ENCODE data around the gene ZNF512B.
A peak's percentile ranks its signal among the peaks of the same experiment; 100 is the strongest.

Gene ZNF512B

DNA sequence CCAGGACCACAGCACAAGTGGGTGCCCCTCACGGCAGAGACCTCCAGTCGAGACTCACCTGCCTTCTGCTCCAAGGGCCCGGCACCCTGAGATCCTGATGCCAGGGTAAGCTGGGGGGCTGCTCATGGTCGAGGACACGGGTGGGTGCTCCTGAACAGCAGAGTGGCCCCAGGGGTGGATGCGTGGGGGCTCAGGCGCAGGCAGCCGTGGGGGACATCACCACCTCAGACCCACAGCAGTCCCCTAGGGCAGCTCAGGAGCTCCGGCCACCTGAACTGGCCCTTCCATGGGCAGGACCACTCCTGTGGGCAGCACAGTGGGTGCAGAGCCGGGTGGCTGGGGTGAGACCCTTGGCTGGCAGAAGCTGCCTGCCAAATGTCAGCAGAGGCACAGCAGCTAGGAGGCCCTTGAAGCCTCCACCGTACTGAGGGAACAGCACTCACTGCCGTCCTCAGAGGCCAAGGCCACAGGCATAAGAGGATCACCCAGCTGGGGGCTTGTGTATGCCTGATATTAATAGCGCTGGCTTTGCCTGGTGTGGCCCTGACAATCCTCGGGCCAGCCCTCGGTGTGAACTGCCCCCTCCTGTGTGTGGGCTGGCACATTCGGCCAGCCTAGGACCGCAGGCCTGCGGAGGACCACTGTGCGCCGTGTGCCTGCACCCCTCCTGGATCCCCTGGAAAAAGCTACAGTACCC lies 18.9 kb downstream of the ZNF512B start:
- DNase-seq (ENCODE audit: low spot score) = no peak

DNA sequence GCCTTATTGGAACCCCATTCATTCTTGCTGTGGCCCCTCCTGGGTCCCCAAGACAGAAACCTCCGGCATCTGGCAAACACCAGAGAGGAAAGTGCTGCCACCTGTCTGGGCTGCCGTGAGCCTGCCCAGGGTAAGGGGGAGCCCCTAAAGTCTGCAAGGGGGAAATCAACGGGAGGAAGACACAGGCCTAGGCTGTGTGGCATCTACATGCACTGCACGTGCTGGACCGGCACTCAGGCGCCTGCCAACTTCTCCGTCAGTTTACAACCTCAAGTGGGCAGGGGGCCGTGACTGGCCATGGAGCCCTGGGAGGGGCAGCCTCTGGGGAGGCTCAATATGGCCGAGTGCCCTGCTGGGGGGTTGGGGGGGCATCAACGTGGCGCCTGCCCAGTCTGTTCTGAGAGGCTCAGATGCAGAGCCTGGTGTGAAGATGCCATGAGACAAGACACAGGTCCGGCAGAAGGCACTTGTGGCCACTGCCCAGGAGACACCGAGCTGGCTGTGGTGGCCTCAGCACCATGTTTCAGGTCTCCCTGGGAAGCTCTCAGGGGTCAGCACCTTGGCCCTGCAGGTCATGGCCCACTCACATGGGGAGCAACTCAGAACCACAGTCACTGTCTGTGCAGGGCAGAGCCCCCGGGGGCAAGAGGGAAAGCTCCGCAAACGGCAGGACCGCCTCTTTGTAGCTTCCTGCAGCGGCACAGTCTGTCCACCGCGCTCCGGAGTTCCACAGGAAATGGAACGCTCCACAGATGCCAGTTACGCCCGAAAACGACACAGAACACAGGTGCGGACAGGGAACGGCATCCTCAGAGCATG lies 21.9 kb downstream of the ZNF512B start:
- DNase-seq (ENCODE audit: low spot score) = peak; percentile 42

DNA sequence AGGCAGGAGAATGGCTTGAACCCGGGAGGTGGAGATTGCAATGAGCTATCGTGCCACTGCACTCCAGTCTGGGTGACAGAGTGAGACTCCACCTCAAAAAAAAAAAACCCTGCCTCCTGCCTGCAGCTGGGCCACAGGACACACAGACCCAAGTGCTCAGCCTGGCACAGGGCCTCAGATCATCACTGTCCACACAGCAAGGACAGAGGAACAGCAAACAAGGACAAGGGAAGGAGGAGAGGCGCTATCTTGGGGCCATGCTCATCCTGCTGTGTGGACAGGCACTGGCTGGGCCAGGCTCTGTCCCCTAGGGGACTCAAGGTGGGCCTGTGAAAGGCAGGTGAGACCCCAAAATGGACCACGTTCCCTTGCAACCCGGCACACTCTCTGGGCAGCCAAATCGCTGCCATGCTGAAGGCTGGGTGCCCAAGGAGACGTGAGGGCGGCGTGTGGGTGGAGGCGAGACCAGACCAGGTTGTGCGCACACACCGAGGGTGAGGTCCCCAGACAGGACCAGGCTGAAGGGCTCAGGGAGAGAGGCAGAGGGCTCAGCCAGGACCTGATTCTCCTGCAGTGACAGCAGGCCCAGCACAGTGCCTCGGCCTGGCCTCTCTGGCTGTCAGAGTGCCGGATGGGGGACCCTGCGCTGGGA lies 22.6 kb downstream of the ZNF512B start:
- DNase-seq (ENCODE audit: low spot score) = no peak

DNA sequence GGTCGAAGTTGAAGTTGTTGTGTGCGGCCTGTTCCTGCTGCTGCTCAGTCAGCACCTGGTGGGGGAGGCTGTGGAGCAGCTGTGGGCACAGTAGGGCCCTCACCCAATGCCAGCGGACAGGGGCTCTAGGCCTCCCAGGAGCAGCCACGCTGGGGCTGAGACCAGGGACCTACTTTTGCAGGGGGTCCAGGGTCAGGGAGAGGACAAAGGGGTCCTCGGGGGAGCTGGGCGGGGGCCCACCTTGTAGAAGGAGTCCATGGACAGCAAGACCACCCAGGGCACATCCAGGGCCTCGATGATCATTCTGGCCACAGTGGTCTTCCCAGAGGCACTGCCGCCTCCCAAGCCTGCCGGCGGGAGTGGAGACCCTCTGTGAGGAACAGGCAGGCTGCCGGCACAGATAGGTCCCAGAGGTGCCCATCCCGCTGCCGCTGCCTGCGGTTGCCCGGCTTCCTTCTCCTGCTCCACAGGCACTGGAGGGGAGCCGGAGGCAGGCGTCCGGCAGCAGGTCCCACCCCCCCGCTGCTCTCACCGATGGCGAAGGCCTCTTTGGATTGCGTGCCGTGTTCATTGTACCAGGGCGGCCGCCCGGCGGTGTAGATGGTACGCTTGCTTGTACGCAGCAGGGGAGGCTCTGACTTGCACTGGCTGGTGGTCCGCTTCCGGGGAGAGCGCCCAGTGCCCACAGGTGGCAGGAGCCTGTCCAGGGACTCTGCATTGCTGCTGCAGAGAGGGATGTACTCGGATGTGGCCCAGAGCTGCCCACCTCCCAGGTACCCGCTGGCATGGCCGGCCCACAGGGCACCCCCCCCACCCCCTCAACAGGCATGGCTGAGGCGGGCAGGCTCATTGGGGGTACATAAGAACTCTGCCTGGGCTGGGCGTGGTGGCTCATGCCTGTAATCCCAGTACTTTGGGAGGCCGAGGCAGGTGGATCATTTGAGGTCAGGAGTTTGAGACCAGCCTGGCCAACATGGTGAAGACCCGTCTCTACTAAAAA lies 23.5 kb downstream of the ZNF512B start:
- DNase-seq (ENCODE audit: low spot score) = no peak

DNA sequence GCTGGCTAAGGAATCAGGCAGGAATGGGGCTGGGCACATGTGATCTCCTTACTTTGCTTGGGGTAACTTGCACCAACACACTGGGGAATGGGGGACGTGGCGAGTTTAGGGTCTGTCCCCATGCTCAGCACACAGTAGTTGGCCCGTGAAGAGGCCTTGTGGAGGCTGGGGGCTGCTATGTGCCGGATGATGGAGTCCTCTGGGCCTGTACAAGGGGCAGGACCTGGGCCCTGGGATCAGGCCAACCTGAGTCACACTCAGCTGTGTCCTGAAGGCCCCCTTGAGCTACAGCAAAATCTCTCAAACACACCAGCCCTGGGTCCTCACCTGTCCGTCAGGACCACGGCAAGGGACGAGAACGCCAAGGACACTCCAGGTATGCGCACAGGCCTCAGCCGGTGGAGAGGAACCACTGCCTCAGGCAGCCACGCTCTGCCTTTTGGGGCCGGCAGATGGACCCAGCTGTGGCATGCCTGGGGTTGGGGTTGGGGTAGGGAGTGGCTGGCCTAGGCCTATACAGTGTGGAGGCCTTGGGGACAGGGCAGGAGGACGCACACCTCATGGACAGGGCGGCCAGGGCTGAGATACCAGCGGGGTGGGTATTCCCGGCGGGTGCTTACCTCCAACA lies 24.6 kb downstream of the ZNF512B start:
- no peak for DNase-seq (ENCODE audit: low spot score)

DNA sequence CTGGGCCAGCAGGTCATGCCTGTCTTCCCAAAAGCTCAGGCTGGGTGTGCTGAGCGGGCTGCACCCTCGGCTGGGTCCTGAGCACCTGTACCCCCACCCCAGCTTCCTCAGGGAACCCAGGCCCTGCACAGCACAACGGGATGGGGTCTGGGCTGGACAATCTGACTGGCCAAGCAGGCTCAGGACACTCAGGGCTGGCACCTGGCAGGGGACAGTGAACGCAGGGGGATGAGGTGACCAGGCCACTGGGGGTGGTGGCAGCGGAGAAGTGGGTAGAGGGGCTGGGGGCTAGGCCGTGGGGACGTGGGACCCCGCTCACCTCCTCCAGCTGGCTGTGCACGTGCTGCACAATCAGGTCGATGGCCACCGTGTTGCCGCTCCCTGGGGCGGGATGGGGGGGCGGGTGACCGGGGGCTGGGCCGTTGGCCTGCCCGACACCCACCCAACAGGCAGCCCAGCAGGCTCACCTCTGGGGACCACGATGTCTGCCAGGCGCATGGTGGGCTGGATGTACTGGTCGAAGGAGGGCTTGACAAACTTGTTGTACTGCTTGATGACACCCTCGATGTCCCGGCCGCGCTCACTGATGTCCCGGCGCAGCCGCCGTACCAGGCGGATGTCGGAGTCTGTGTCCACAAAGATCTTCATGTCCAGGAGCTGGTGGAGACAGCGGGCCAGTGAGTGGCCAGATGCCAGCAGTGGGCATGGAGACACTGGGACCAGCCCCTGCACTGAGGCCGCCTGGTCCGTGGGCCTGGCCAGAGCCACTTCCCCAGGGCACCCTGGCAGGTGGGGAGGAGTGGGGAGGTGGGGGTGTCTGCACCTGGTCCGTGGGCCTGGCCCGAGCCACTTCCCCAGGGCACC lies 25.4 kb downstream of the ZNF512B start:
- no peak for DNase-seq (ENCODE audit: low spot score)

DNA sequence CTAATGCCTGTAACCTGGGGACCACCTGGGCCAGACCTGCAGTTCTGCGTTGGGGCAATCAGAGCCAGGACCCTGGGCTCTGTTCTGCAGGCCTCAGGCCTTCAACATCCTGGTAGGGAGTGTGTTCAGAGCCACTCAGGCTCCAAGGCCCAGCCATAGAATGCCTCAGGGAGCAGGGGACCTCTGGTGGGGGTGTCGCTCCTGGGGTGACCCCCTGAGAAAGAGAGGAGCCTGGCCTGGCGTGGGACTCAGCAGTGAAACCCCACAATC lies 26.0 kb downstream of the ZNF512B start:
- DNase-seq (ENCODE audit: low spot score) = no peak

DNA sequence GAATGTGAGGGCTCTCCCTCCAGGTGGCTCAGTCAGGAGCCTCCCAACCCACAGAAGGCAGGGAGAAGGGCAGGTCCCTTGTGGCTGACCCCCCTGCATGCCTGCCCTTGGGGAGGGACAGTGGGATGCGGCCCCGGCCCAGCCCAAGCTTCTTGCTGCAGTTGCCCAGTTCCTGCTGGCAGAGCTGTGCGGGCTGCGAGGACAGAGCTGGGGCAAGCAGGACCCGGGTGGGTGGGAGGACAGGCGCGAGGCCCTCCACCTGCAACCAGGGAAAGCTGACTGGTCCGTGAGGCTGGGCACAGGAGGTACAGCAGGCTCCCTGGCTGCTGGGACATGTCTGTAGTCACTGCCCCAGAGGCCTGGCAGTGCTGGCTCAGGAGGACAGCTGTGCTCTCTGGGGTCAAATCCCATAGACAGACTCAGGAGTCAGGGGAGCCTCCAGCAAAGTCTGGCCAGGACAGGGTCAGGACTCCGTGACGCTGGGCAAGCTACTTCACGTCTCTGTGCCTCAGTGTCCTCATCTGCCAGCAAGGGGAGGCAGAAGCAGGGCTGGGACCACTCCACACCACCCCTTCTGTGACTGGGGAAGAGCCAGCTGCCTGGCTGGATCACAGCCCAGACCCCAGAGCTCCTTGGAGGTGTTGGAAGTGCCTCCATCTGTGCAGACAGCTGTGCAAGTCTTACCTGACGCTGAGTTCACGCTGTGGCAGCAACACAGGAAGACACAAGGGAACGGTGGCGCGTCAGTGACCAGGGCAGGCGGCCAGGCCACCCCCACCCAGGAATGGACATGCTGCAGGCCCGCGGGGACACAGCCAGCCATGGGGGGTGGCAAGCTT lies 26.5 kb downstream of the ZNF512B start:
- no peak for DNase-seq (ENCODE audit: low spot score)

DNA sequence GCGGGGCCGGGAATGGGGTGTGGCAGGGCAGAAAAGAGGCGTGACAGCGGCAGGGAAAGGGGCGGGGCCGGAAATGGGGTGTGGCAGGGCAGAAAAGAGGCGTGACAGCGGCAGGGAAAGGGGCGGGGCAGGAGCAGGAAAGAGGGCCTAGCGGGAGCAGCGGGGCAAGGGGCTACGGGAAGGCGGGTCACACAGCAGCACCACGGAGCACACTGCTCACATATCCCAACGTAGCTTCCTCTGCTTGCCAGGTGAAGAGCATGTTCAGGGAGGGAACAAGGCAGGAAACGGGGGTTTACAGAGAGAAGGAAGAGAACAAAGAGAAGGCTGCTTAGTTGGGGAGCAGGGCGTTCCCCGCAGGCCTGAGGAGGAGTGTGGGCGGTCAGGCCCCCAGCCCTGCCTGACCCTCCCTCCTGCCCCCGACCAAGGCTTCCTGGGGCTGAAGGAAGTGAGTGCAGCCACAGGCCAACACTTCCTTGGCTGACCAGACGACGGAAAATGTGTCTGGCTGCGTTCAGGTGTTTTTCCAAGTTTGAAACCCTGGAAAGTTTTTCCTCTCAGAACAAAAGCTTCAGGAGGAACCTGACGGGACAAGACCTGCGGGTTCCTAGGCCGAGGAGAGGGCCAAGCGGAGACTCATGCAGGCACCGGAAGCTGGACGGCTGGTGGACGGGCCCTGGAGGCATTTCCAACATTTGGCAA lies 27.3 kb downstream of the ZNF512B start:
- no peak for DNase-seq (ENCODE audit: low spot score)

DNA sequence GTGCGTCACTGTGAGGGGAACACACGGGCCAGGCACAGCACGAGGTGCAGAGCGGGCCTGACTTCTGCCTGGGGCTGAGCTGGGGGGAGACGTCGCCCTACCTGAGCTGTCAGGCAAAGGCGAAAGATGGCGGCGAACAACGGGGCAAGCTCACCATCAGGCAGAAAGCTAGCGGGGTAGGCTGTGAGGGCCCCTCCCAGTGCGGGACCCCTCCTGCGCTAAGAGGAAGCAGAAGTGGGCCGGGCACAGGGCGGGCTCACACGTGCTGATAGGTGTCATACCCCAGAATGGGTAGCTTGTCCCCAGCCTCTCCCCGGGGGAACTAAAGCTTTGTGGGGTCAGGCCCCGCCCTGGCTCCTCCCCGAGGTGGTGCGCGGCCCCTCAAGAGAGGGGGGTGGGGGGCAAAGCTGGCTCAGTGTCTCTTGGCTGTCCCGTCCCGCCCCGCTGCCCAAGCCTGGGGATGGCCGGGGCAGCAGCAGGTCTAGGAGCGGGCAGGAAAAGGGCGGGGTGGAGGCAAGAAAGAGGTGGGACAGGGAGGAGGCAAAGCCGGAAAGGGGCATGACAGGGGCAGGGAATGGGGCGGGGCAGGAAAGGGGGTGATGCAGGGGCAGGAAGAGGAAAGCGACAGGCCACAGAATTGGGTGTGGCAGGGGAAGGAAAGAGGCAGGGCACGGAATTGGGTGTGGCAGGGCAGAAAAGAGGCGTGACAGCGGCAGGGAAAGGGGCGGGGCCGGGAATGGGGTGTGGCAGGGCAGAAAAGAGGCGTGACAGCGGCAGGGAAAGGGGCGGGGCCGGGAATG lies 28.2 kb downstream of the ZNF512B start:
- DNase-seq (ENCODE audit: low spot score) = no peak

DNA sequence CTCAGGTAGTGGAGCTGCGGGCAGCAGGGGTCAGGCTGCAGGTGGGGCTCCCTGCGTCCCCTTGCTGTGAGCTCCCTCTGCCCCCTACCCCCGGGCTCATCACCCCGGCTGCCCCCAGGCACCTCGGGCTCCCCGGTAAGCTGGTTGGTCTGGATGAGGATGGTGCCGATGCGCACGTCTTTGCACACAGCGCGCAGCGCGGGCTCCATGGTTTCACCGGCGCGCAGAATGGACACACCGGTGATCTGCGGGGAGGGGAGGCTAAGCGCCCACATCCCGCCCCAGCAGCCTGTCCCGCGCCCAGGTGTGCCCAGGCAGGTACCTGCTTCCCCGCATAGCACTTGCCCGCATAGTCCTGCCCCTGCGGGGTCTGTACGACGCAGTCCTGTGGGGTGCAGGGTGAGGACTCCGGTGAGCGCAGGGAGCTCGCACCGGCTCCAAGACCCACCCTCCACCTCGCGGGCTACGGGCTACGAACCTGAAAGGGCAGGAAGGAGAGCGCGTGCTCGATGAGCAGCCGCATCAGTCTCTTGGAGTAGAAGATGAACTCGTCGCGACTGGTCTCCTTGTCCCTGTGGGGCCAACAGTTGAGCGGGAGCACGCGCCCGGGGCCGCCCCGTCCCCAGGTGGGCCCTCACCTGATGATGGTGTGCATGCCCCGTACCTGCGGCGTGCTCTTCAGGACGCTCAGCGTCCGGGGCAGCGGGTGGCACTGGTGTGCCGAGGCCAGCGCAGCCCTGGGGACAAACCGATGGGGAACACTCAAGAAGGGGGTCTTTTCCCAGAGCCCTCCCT lies 29.1 kb downstream of the ZNF512B start:
- no peak for DNase-seq (ENCODE audit: low spot score)

DNA sequence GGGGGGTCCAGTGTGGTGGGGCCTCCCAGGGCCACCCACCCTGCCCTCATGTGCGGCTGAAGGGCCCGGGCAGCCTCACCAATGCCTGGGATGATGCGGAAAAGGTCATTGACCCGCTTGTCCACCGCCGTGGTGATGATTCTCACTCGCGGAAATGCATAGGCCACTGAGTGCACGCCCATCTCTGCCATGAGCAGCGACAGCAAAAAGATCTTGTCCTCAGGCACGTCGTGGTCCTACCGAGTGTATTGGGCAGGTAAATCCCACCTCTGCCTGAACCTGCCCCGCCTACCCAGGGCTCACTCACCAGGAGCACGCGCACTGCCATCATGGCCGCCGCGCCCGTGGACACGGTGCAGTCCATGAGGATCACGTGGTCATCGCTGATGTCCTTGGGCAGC lies 29.7 kb downstream of the ZNF512B start:
- DNase-seq (ENCODE audit: low spot score) = no peak

DNA sequence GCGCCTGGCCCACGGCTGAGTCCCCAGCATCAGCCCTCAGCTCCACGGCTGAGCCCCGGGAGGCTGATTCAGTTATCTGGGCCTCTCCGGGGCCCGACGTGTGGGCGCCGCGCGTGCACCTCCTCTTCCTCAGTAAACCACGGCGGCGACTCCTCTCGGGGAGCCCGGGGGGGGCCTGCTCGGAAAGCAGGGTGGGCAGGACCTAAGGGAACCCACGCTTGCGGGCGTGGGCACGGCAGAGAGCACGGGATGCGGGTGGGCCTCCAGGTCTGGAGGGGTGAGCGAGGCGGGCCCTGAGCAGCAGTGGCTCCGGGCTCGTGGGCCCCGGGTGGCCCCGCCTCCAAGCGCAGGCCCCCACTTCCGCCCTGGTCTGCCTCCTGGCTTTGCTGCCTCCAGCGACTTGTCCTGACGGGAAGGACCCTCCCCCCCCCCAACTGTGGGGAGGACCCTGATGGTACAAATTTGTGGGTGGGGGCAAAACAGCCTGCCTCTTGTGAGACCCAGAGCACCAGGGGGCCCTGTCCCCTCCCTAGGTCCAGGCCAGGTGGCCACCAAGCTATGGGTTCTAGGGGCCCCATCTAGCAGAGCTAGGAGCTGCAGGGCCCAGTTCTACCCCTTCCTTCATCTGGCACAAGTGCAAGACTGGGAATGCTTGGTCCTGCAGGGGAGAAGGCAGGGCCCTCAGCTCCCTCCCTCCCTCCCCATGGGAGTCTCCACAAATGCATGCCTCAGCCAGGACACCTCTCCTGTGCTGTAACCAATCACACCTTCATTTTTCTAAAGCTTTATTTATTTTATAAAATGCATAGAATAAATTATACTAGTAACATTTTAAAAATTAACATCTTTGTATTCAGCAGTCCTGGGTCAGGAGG lies 30.4 kb downstream of the ZNF512B start:
- DNase-seq (ENCODE audit: low spot score) = no peak

DNA sequence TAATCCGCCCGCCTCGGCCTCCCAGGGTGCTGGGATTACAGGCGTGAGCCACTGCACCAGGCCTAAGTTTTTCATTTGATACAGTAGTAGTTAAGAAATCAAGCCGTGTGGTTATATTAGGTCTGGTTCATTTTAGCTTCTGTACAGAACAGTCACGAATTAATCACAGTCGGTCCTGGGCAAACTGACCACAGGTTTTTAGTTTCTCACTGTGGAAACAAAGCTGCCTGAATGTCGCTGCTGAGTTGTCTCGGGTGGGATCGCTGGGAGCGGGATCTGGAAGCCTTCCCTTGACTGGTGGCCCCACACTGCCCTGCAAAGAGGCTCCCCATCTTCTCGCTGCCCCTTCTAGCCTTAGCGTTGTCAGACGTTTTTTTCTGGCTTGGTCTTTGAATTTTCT lies 32.1 kb downstream of the ZNF512B start:
- no peak for DNase-seq (ENCODE audit: low spot score)

DNA sequence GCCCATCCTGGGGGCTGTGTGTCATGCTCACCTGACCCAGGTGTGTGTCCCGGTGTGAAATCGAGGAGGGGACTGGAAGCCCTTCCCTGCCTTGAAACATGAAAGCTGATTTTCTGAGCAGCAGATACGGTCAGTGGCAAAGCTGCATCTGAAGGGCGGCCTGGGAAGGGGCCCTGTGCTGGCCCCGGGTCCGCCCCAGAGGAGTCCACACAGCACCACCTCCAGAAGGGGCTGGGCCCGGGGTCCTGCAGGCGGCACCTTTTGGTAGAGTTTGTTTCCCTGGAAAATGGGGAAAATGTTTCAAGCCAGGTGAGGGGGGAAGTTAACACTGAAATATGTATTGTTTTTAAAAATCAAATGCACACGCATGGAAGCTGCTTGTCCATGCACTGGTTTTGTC lies 34.3 kb downstream of the ZNF512B start:
- no peak for DNase-seq (ENCODE audit: low spot score)

DNA sequence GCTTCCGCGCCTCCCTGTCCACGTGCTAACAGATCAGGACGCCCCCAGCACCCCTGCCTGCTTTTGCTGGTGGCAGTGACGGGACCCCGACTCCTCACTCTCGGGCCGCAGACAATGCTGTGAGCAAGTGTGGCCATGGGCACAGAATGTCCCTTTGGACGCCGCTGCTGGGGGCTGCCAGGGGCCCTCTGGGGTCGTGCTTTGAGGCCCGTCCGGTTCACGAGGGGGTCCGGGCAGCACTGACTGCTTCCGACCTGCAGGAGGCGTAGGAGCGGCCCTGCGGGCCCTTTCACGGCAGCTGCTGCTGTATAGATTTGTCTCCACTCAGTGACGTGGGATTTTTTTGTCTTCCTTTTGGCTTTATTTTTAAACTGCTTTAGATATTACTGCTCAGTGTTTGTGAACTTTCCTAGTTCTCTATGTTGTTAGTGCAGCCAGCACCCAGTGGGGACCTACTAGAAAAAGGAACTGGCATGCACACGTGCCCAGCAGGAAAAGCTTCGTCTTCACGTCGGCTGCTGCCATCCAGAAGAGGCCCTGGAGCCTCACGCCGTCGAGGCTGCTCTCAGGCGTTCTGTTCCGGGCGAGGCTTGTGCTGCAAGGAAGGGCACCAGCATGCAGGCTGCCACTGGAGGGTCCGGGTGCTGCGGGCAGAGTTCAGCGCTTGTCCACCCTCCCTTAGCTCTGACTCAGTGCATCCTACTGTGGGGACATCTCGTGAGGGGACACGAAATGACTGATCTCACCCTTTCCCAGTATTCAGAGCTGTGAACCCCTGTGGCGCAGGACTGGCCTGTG lies 35.3 kb downstream of the ZNF512B start:
- DNase-seq (ENCODE audit: low spot score) = no peak

Data from globus pallidus (tissue), 1 donor.